22Rv1 (cell line): Measurements from ENCODE around the gene DYNC1I1.

Experiments
- CTCF ChIP-seq: fragments of 450-650 bp; IDR thresholded peaks from 2 replicates; pipeline ENCODE4 v1.5.1; 2017; ENCODE audit warnings: mild to moderate bottlenecking
- ZFX ChIP-seq: fragments of 450-650 bp; IDR thresholded peaks from 2 replicates; pipeline ENCODE4 v1.6.1; 2017; ENCODE audit warnings: antibody characterized with exemption, borderline replicate concordance

GRCh38 chr7:96069401-96069800, 297.0 kb downstream of the DYNC1I1 start:
- TF ChIP-seq CTCF (no peak), ZFX (no peak)
